ENCODE data around the gene CHRNA4. TPM values are rescaled to one million over a fixed set of nuclear protein-coding genes. Genes with fewer than 3 reads are reported as not detected.

The CHRNA4 gene
- total RNA-seq, 2 experiments from 2014 or later, result not detected

DNA sequence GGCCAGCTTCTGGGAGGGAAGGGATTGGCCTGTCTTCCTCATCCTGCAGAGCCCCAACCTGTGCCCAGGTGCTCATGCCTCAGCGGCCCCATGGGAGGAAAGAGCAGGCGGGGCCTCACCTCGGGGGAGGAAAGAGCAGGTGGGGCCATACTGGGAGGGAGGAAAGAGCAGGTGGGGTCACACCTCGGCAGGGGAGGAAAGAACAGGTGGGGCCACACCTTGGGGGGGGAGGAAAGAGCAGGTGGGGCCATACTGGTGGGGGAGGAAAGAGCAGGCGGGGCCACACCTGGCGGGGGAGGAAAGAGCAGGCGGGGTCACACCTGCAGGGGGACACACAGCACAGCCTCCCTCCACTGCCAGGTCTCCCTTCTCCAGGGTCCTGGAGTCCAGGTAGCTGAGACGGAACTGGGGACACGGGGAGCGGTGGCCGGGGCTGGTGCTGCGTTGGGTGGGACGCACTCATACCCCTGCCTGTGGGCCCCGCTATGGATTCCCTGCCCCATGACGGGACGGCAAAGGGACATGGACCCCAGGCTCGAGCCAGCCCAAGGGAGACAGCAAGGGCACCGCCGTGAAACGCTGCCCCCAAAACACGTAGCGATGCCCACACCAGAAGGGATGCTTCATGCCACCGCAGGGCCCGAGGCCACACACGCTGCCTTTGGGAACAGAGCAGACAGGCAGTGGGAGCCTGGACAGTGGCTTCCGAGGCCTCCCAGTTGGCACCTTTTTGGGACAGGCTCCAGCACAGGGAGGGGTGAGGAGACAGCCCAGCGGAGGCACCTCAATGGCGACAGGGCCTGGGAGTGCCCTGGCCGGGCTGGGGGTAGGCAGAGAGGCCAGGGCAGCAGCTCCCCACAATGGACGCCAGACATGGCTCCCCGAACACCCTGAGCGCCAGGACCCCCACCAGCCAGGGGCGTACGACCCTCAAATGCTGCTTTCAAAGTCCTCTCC is 43.3 kb upstream of the CHRNA4 start:
- intact Hi-C loops (cut with micrococcal nuclease), result no loop called here
- DNase-seq (no peak), ATAC-seq (no peak)
- no peak overlapping the region for H3K4me3 Mint-ChIP-seq
- TF ChIP-seq CTCF (IDR thresholded peaks at IDR 0.05), result no peak
- no peak overlapping the region for H3K27ac Mint-ChIP-seq
- ChIA-PET POLR2A (no interaction called here), CTCF (no interaction called here)
- no peaks in the 10 kb centered on the region for H3K9me3 Mint-ChIP-seq
- no peaks in the 10 kb centered on the region for H3K4me1 Mint-ChIP-seq (ENCODE audit: low read depth)
- no peaks in the 10 kb centered on the region for H3K27me3 Mint-ChIP-seq
- no peaks in the 10 kb centered on the region for H3K36me3 Mint-ChIP-seq (ENCODE audit: low read depth)

GRCh38 chr20:63403403-63404105 is 42.4 kb upstream of the CHRNA4 start:
- DNase-seq (no peak), ATAC-seq (no peak)
- CTCF ChIA-PET, result no interaction called here

GRCh38 chr20:63402860-63403220 is 41.7 kb upstream of the CHRNA4 start:
- POLR2A ChIA-PET, result no interaction called here

More at GRCh38 chr20:63403403-63404105, 42.4 kb upstream of the CHRNA4 start:
- no peaks in the 10 kb centered on the region for H3K9me3 Mint-ChIP-seq
- no peaks in the 10 kb centered on the region for H3K27me3 Mint-ChIP-seq
- H3K4me3 Mint-ChIP-seq, result no peak overlapping the region
- no peak overlapping the region for H3K27ac Mint-ChIP-seq
- H3K4me1 Mint-ChIP-seq (ENCODE audit: low read depth), result no peaks in the 10 kb centered on the region
- intact Hi-C loops (cut with micrococcal nuclease), result no loop called here
- POLR2A ChIA-PET, result no interaction called here
- TF ChIP-seq CTCF (IDR thresholded peaks at IDR 0.05), result no peak
- H3K36me3 Mint-ChIP-seq (ENCODE audit: low read depth), result no peaks in the 10 kb centered on the region

DNA sequence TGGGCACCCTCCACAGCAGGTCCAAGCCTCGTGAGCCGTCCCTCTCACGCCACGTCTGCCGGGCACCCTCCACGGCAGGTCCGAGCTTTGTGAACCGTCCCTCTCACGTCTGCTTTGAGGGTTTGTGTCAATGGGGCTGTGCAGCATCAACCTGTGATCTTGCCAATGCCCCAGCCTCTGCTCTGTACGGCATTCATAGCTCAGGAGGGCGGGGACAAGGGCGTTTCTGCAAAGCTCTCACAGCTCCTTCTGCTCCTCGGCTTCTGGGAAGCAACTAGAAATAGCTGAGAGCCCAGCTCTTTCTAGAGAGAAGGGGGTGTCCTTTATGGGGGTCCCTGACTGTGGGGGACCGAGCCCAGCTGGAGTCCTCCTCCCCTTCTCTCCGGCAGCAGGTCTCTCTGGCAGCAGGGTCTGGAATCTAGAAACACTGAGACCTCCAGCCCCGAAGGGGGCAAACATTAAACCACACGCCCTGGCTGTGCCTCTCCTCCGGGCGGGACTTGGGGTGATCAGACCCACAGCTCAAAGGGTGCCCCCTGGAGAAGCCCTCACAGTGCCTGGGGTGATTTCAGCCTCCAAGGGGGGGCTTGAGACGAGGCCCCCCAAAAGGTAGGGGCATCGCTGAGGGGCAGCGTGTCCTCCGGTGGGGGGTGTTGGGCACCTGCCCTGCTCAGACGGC is 41.2 kb upstream of the CHRNA4 start:
- ATAC-seq (no peak), DNase-seq (no peak)
- Mint-ChIP-seq H3K27ac (no peak overlapping the region), H3K4me3 (no peak overlapping the region), H3K36me3 (ENCODE audit: low read depth) (no peaks in the 10 kb centered on the region), H3K9me3 (no peaks in the 10 kb centered on the region), H3K27me3 (no peaks in the 10 kb centered on the region), H3K4me1 (ENCODE audit: low read depth) (no peaks in the 10 kb centered on the region)
- intact Hi-C loops (cut with micrococcal nuclease), result no loop called here
- POLR2A ChIA-PET, result no interaction called here
- CTCF ChIA-PET, result no interaction called here
- TF ChIP-seq CTCF (IDR thresholded peaks at IDR 0.05), result no peak

More at GRCh38 chr20:63402860-63403220, 41.7 kb upstream of the CHRNA4 start:
- CTCF ChIA-PET, result no interaction called here
- Mint-ChIP-seq H3K9me3 (no peaks in the 10 kb centered on the region), H3K4me1 (ENCODE audit: low read depth) (no peaks in the 10 kb centered on the region), H3K4me3 (no peak overlapping the region), H3K36me3 (ENCODE audit: low read depth) (no peaks in the 10 kb centered on the region), H3K27ac (no peak overlapping the region), H3K27me3 (no peaks in the 10 kb centered on the region)
- DNase-seq (no peak), ATAC-seq (no peak)
- intact Hi-C loops (cut with micrococcal nuclease), result no loop called here
- no peak for TF ChIP-seq CTCF (IDR thresholded peaks at IDR 0.05)
